Skeletal muscle satellite cell (primary cell): ENCODE results near the gene CHRM5. TPM values are rescaled to one million over a fixed set of nuclear protein-coding genes. Genes with fewer than 3 reads are reported as not detected.

Experiments
- H3K27me3 ChIP-seq: 2 replicates; pipeline ENCODE4 v1.7.0; 2013; ENCODE audit warnings: low read length; ENCODE audit not compliant: control insufficient read depth, insufficient read depth
- H3K36me3 ChIP-seq: 2 replicates; pipeline ENCODE4 v1.7.0; 2013; ENCODE audit warnings: mild to moderate bottlenecking, control low read depth, low read length; ENCODE audit not compliant: insufficient read depth
- H3K4me1 ChIP-seq: 2 replicates; pipeline ENCODE4 v1.7.0; 2013; ENCODE audit warnings: low read length; ENCODE audit not compliant: control insufficient read depth, insufficient read depth
- H3K4me2 ChIP-seq: 2 replicates; pipeline ENCODE4 v1.7.0; 2013; ENCODE audit warnings: mild to moderate bottlenecking, low read length
- H3K4me3 ChIP-seq: 2 replicates; pipeline ENCODE4 v1.7.0; 2013; ENCODE audit warnings: low read length
- H3K9ac ChIP-seq: 2 replicates; pipeline ENCODE4 v1.7.0; 2013; ENCODE audit warnings: mild to moderate bottlenecking, low read depth, low read length, moderate library complexity
- H3K9me3 ChIP-seq: replicated peaks from 2 replicates; pipeline ENCODE4 v1.7.0; 2013; ENCODE audit warnings: mild to moderate bottlenecking, control low read depth, low read length
- total RNA-seq: library from RNA; depleted of rRNA; stranded (reverse); fragments of >200 nt; gene quantifications from 2 replicates; pipeline ENCODE4 v1.2.3, GENCODE V29; 2012; rRNA removed

The CHRM5 gene
- under 0.01 TPM in 1 of 2 replicates, not detected in the other for total RNA-seq

- H3K4me2 ChIP-seq = no peak within 1 kb of the TSS
- H3K27me3 ChIP-seq = no peaks in the 10 kb centered on the region
- no peak within 1 kb of the TSS for H3K4me3 ChIP-seq
- peaks cover 5% of the 10 kb centered on the region for H3K4me1 ChIP-seq
- H3K36me3 ChIP-seq = no peaks in the 10 kb centered on the region
- H3K9me3 ChIP-seq = no peaks in the 10 kb centered on the region
- no peak within 1 kb of the TSS for H3K9ac ChIP-seq
Measured at GRCh38 chr15:33968224-33968623, at the start of gene CHRM5. Gene CHRM5 (plus strand): TSS chr15:33968497. CDS start chr15:34062718, 94,221 bp downstream.

GRCh38 chr15:33923446-33923845 lies 44.9 kb upstream of the CHRM5 start:
- Histone ChIP-seq H3K9me3 (no peaks in the 10 kb centered on the region), H3K9ac (no peak overlapping the region), H3K27me3 (no peaks in the 10 kb centered on the region), H3K4me2 (no peak overlapping the region), H3K36me3 (no peaks in the 10 kb centered on the region), H3K4me1 (no peaks in the 10 kb centered on the region), H3K4me3 (no peak overlapping the region)

- no peaks in the 10 kb centered on the region for H3K27me3 ChIP-seq
- no peak overlapping the region for H3K4me2 ChIP-seq
- no peak overlapping the region for H3K4me3 ChIP-seq
- H3K9me3 ChIP-seq = no peaks in the 10 kb centered on the region
- H3K9ac ChIP-seq = no peak overlapping the region
- H3K36me3 ChIP-seq = no peaks in the 10 kb centered on the region
- no peaks in the 10 kb centered on the region for H3K4me1 ChIP-seq
Measured at GRCh38 chr15:33926260-33926659, 42.0 kb upstream of the CHRM5 start.

- Histone ChIP-seq H3K4me3 (no peak overlapping the region), H3K4me1 (peaks cover 7% of the 10 kb centered on the region), H3K27me3 (no peaks in the 10 kb centered on the region), H3K9me3 (no peaks in the 10 kb centered on the region), H3K36me3 (no peaks in the 10 kb centered on the region), H3K9ac (no peak overlapping the region), H3K4me2 (no peak overlapping the region)
Measured at GRCh38 chr15:33932734-33933133, 35.6 kb upstream of the CHRM5 start.

GRCh38 chr15:33934396-33934795 lies 33.9 kb upstream of the CHRM5 start:
- H3K36me3 ChIP-seq = no peaks in the 10 kb centered on the region
- no peak overlapping the region for H3K4me3 ChIP-seq
- H3K9ac ChIP-seq = no peak overlapping the region
- H3K4me2 ChIP-seq = no peak overlapping the region
- H3K9me3 ChIP-seq = no peaks in the 10 kb centered on the region
- no peaks in the 10 kb centered on the region for H3K27me3 ChIP-seq
- peaks cover 7% of the 10 kb centered on the region for H3K4me1 ChIP-seq

GRCh38 chr15:33934921-33935320 lies 33.4 kb upstream of the CHRM5 start:
- H3K4me2 ChIP-seq = no peak overlapping the region
- no peak overlapping the region for H3K4me3 ChIP-seq
- no peaks in the 10 kb centered on the region for H3K36me3 ChIP-seq
- no peaks in the 10 kb centered on the region for H3K27me3 ChIP-seq
- H3K9ac ChIP-seq = no peak overlapping the region
- H3K9me3 ChIP-seq = no peaks in the 10 kb centered on the region
- H3K4me1 ChIP-seq = peaks cover 7% of the 10 kb centered on the region

- Histone ChIP-seq H3K9me3 (no peaks in the 10 kb centered on the region), H3K27me3 (no peaks in the 10 kb centered on the region), H3K4me1 (no peaks in the 10 kb centered on the region), H3K4me2 (no peak overlapping the region), H3K36me3 (no peaks in the 10 kb centered on the region), H3K4me3 (no peak overlapping the region), H3K9ac (no peak overlapping the region)
Measured at GRCh38 chr15:33941279-33942063, 26.8 kb upstream of the CHRM5 start.

GRCh38 chr15:33946152-33946551 lies 22.1 kb upstream of the CHRM5 start:
- Histone ChIP-seq H3K9ac (no peak overlapping the region), H3K36me3 (no peaks in the 10 kb centered on the region), H3K27me3 (no peaks in the 10 kb centered on the region), H3K4me1 (no peaks in the 10 kb centered on the region), H3K9me3 (no peaks in the 10 kb centered on the region), H3K4me2 (no peak overlapping the region), H3K4me3 (no peak overlapping the region)

- Histone ChIP-seq H3K4me1 (peaks cover 4% of the 10 kb centered on the region), H3K27me3 (no peaks in the 10 kb centered on the region), H3K4me2 (no peak overlapping the region), H3K4me3 (no peak overlapping the region), H3K36me3 (no peaks in the 10 kb centered on the region), H3K9me3 (no peaks in the 10 kb centered on the region), H3K9ac (no peak overlapping the region)
Measured at GRCh38 chr15:33955945-33956344, 12.4 kb upstream of the CHRM5 start.

GRCh38 chr15:33956397-33956796 lies 11.9 kb upstream of the CHRM5 start:
- Histone ChIP-seq H3K27me3 (no peaks in the 10 kb centered on the region), H3K4me3 (no peak overlapping the region), H3K4me2 (no peak overlapping the region), H3K9ac (no peak overlapping the region), H3K36me3 (no peaks in the 10 kb centered on the region), H3K4me1 (peaks cover 4% of the 10 kb centered on the region), H3K9me3 (no peaks in the 10 kb centered on the region)

- H3K36me3 ChIP-seq = no peaks in the 10 kb centered on the region
- no peak overlapping the region for H3K4me3 ChIP-seq
- H3K9me3 ChIP-seq = no peaks in the 10 kb centered on the region
- no peaks in the 10 kb centered on the region for H3K27me3 ChIP-seq
- peaks cover 7% of the 10 kb centered on the region for H3K4me1 ChIP-seq
- H3K4me2 ChIP-seq = no peak overlapping the region
- H3K9ac ChIP-seq = no peak overlapping the region
Measured at GRCh38 chr15:33959844-33960548, 8.3 kb upstream of the CHRM5 start.

GRCh38 chr15:33960549-33960935 lies 7.8 kb upstream of the CHRM5 start:
- Histone ChIP-seq H3K27me3 (no peaks in the 10 kb centered on the region), H3K9me3 (no peaks in the 10 kb centered on the region), H3K4me3 (no peak overlapping the region), H3K36me3 (no peaks in the 10 kb centered on the region), H3K4me1 (peaks cover 9% of the 10 kb centered on the region), H3K4me2 (no peak overlapping the region), H3K9ac (no peak overlapping the region)
